GM21390 (cell line): ENCODE data around the gene CUX1.
"Not testable (repeated sequence)": the region's sequence is repeated elsewhere in the genome, so short reads cannot be mapped to it uniquely, and the experiment has no call there.

Experiments used
- ATAC-seq: cut with Tn5 transposase; IDR thresholded peaks from one replicate; pipeline ENCODE4 v1.9.1; 2021; ENCODE audit not compliant: unreplicated experiment

CUX1 gene

GRCh38 chr7:102039706-102040105 lies 222.3 kb downstream of the CUX1 start:
- ATAC-seq: no peak

GRCh38 chr7:102040569-102040968 lies 223.1 kb downstream of the CUX1 start:
- no peak for ATAC-seq

GRCh38 chr7:102042016-102042656 lies 224.7 kb downstream of the CUX1 start:
- no peak for ATAC-seq

GRCh38 chr7:102042796-102043195 lies 225.4 kb downstream of the CUX1 start:
- not testable (repeated sequence) for ATAC-seq

- ATAC-seq: no peak
These were observed 227.2 kb downstream of the CUX1 start for GRCh38 chr7:102044641-102044983.

GRCh38 chr7:102044984-102045673 lies 227.7 kb downstream of the CUX1 start:
- no peak for ATAC-seq

GRCh38 chr7:102045681-102046372 lies 228.4 kb downstream of the CUX1 start:
- ATAC-seq: no peak

GRCh38 chr7:102046373-102047117 lies 229.1 kb downstream of the CUX1 start:
- no peak for ATAC-seq

GRCh38 chr7:102047167-102047566 lies 229.7 kb downstream of the CUX1 start:
- no peak for ATAC-seq

GRCh38 chr7:102049765-102050164 lies 232.3 kb downstream of the CUX1 start:
- ATAC-seq: no peak

- no peak for ATAC-seq
These were observed 233.5 kb downstream of the CUX1 start for GRCh38 chr7:102050864-102051460.

GRCh38 chr7:102051736-102052135 lies 234.3 kb downstream of the CUX1 start:
- not testable (repeated sequence) for ATAC-seq

GRCh38 chr7:102054158-102054557 lies 236.7 kb downstream of the CUX1 start:
- no peak for ATAC-seq

- no peak for ATAC-seq
These were observed 238.0 kb downstream of the CUX1 start for GRCh38 chr7:102055181-102055976.

- ATAC-seq: no peak
These were observed 242.1 kb downstream of the CUX1 start for GRCh38 chr7:102059524-102059923.

- no peak for ATAC-seq
These were observed 244.0 kb downstream of the CUX1 start for GRCh38 chr7:102061354-102061945.

- peak; percentile 87 for ATAC-seq
These were observed 244.6 kb downstream of the CUX1 start for GRCh38 chr7:102061981-102062390.

- ATAC-seq: no peak
These were observed 246.3 kb downstream of the CUX1 start for GRCh38 chr7:102063690-102064180.

GRCh38 chr7:102064361-102065025 lies 247.1 kb downstream of the CUX1 start:
- no peak for ATAC-seq
